HG02852 (cell line): Measurements from ENCODE around the gene SLC6A1.

ENCODE experiments used
- ATAC-seq: cut with Tn5 transposase; IDR thresholded peaks from one replicate; pipeline ENCODE4 v1.9.1; 2021; ENCODE audit warnings: mild to moderate bottlenecking, moderate library complexity; ENCODE audit not compliant: unreplicated experiment

SLC6A1 gene

DNA sequence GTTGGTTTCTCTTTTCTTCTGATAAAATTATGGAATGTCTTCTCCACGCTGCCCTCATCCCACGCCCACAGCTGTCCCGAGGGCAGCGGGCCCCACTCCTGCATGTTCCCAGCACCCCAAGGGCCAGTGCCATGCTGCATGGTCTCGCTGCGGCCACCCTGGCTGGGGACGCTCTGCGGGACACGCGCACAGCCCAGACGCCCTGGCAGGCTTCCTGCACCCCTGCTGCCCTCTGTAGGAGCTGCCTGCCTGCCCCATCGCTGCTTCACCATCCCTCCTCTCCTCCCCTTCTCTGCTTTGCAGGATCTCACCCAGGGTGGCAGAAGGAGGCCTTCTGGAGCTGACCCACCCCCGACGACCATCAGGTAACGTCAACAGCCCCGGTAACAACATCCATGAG, 22.8 kb downstream of the SLC6A1 start:
- no peak for ATAC-seq

DNA sequence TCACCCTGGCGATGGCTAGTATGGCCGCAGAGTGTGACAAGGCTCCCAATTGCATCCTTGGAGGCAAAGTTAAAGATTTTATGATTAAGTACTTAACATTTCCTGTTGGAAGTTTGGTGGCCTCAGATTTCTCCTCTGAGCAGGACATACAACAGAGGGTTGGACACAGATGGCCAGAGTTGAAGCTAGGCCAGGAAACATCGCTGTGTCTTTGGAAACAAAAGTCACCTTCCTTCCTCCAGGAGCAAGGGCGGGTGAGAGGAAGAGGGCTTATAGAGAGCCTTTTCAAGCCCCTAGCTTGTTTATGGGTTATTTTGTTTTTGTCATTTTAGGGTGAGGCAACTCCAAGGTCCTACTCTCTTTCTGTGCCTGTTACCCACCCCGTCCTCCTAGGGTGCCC, 24.2 kb downstream of the SLC6A1 start:
- ATAC-seq, result no peak

- no peak for ATAC-seq
These were observed 26.7 kb downstream of the SLC6A1 start for GRCh38 chr3:11019116-11019819.

DNA sequence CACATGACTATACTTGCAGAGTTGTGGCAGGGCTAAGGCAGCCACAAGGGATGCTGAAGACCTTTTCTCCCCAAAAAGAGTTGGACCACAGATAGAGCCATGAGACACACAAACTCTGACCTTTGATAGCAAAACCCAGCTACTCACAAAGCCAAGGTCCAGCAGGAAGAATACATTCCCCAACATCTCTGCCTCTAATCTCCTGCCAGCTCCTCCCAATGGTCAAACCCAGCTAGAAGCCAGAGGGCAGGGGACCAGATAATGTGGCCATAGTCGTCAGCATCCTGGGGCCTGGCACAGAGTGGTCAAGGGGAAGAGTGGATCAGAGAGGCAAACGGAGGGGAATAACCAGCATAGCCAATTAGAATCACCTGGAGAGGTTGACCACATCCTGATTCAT, 28.2 kb downstream of the SLC6A1 start:
- ATAC-seq, result no peak

- ATAC-seq, result no peak
These were observed 29.1 kb downstream of the SLC6A1 start for GRCh38 chr3:11021611-11022011.

DNA sequence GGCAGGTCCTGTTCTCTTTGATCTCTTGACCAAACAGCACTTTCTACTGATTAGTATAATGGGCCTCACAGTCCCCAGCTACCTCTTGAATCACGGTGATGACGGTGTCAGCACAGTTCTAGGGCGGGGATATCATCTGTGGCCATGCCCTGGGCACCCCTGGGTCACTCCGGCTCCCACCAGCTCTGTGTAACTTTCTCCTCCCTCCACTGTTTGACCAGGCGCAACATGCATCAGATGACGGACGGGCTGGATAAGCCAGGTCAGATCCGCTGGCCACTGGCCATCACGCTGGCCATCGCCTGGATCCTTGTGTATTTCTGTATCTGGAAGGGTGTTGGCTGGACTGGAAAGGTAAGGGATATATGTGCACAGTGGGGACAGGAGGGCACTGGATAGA, 29.6 kb downstream of the SLC6A1 start:
- ATAC-seq, result no peak

- no peak for ATAC-seq
These were observed 31.6 kb downstream of the SLC6A1 start for GRCh38 chr3:11024181-11024580.

- ATAC-seq, result no peak
These were observed 37.4 kb downstream of the SLC6A1 start for GRCh38 chr3:11029948-11030347.

GRCh38 chr3:11033871-11034270, 41.3 kb downstream of the SLC6A1 start:
- no peak for ATAC-seq

DNA sequence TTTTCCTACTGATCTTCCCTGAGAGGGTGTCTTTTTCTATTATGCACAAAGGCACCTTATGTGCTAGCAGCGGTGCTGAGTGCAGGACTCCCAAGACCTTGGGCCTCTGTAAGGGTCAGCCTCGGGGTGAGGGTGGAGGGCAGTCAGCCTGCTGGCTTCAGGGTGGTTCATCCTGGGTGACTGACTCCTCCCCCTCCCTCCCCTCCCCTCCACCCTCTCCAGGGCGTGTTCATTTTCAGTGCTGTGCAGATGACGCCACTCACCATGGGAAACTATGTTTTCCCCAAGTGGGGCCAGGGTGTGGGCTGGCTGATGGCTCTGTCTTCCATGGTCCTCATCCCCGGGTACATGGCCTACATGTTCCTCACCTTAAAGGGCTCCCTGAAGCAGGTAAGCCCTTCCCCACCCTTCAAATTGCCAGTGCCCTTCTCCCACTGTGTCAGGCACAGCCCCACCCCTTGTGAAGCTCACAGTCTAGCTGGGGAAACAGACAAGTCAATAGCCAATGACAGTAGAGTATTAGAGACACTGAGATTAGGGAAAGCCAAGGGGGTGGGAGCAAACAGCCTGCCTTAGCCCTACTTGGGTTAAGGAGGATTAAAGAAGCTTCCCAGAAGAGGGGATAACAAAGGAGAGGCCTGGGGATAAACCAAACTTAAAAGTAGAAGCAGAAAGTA, 41.9 kb downstream of the SLC6A1 start:
- no peak for ATAC-seq

- no peak for ATAC-seq
These were observed 43.4 kb downstream of the SLC6A1 start for GRCh38 chr3:11035757-11036505.

DNA sequence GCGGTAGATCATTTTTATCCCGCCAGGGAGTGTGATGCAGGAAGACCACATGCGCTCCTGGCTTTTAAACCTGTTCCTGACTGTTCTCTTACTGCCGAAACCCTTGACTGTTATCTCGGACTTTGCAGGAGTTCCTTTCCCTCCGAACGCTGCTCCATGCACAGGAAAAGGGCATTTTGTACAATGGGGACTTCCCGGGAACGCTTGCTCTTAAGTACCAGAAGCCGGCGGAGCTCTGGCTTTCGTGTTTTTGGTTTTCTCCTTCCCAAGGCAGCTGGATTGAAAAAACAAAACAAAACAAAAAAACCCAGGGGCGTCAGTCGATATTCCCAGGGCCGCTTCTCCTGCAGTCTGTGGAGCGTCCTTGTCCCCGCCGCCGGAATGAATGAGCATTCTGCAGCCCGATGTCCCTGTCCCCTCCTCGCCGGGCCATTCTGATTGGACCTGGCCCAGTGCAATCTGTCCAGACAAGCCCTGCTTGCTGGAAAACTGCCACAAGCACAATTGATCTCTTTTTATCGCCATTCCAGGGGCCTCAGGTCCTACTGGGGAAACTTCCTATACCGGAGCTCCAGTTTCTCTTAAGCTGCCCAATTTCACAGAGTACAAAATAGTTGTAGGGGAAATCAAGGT, 44.8 kb downstream of the SLC6A1 start:
- no peak for ATAC-seq

- ATAC-seq, result no peak
These were observed 45.4 kb downstream of the SLC6A1 start for GRCh38 chr3:11037976-11038375.

GRCh38 chr3:11045536-11045935, 53.0 kb downstream of the SLC6A1 start:
- ATAC-seq, result no peak

DNA sequence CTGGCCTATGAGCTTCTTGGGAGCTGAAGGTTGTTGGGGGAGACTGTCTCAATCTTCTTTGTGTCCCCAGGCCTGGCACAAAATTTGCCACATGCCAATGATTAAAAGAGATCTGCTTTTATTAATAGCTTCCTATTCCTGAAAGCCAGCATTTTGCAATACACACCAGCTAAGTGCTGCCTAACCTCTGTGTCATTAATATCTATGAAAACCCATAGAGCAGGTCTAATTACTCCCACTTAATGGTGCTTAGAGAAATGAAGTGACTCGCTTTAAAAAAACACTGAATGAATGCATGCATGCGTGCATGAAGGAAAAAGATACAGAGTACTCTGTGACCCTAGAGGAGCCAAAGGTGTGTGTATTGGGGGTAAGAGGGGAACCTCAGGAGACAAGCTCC, 55.0 kb downstream of the SLC6A1 start:
- no peak for ATAC-seq

GRCh38 chr3:11050666-11051323, 58.2 kb downstream of the SLC6A1 start:
- ATAC-seq, result no peak

DNA sequence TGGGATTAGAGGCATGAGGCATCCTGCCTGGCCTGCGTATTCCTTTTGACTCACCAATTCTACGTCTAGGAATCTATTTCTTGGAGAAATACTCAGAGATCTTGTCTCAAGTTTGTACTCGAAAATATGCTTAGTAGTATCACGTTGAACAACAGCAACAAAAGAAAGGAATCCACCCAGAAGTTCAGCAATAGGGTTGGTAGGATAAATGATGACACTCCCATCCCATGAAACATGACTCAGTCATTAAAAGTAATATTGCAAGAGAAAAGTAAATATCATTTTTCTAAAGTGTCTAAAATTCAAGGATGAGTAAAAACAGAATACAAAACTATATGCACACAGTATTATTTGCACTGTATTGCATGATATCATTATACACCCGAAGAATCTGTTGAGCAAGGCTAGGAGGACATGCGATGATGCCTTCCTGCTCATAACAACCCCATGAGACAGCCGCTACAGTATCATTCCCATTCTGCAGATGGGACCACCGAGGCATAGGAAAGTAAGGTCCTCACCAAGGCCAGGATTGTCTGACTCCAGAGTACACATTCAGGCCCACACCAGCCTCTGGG, 61.5 kb downstream of the SLC6A1 start:
- ATAC-seq, result no peak

- no peak for ATAC-seq
These were observed 62.3 kb downstream of the SLC6A1 start for GRCh38 chr3:11054739-11055438.

DNA sequence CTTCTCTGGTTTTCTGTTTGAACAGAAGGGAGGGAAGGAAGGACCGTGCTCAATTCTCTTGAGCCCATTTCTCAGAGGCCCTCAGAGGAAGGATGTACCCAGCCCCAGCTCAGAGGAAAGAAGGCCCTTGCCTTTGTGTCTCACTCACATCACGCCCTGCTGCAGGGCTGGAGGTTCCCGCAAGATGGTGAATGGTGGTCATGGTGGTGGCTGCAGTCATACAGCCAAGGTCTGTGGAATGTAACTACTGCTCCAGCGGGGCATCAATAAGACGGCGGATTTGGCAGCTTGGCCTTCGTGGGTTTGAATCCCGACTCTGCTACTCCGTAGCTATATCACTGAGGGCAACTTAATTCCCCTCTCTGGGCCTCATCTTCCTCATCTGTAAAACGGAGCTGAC, 62.9 kb downstream of the SLC6A1 start:
- no peak for ATAC-seq

DNA sequence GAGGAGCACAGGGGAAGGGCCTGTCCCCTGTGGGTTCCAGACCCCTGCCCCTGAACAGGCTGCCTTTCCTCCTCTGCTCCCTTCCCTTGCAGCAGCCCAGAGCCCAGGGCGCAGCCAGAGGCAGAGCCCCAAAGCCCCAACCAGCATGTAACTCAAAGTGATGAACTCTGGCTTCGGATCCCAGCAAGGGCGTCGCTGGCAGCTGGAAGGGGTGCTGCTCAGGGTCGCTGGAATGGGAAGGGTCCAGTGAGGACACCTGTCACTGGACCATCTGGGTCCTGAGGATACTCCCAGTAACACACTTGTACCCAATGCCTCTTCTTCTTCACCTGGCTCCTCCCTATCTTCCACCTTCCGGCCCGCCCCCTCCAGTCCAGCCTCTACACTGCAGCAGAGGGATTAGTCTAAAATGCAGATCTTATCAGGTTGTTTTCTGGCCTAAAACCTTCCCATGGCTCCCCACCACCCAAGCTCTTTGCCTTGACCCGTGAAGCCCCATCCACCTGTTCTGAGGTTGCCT, 64.0 kb downstream of the SLC6A1 start:
- no peak for ATAC-seq
